HG03457 (cell line): ENCODE measurements around the gene TCF4.

Source experiments
- ATAC-seq: cut with Tn5 transposase; IDR thresholded peaks from one replicate; pipeline ENCODE4 v1.9.1; 2021; ENCODE audit warnings: moderate number of reproducible peaks; ENCODE audit not compliant: unreplicated experiment

Gene TCF4

DNA sequence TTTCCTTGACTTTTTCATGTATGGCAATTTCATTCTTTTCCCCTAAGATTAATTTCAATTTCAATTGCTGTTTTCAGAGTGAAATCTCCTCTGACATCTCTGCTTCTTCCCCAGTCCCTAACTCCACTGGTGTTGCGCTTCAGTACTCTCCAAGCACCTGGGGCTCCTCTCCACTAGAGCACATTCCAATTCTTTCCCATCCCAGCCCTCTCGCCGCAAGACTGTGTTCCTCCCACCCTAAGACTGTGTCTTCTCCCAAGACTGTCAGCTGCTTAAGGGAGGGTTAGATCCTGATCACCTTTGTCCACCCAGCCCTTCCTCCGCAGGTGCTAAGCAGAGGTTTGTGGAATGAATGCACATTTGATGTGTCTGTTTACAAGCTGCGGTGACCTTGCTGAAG is 373.0 kb downstream of the TCF4 start:
- ATAC-seq: no peak

DNA sequence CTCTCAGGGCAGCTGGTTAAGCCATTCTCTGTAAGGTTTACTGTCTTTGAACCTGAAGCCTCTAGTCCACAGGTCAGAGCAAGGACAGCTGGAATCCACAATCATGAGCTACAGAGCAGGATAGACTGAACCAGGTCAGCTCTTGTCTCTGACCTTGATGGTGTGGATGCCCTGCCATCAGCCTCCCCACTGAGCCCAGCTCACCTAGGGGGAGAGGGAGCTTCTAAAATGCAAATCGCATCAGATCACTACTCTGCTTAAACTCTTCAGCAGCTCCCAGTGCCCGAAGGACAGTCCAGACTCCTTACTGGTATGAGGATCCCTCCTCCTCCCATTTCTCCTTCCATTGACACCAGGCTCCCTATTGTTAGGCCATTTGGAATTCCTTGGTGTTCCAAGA is 373.5 kb downstream of the TCF4 start:
- no peak for ATAC-seq

DNA sequence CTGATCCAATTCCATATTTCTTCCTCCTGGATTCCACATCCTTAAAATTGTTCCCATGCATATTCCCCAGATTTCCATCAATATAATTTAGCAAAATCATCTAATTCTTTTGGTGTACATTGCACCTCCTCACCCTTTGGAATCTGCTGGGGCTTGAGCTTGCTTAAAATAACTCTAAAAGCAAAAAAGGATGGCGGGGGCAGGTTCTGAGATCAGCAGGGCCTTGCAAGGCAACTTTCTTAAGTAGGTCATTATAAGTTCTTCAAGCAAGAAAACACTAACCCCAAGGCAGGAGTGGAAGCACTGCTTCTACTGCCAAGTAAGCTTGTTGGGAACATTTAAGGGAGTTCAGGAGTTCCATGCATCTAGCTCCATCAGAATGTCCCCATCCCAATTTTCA is 374.4 kb downstream of the TCF4 start:
- ATAC-seq: no peak

DNA sequence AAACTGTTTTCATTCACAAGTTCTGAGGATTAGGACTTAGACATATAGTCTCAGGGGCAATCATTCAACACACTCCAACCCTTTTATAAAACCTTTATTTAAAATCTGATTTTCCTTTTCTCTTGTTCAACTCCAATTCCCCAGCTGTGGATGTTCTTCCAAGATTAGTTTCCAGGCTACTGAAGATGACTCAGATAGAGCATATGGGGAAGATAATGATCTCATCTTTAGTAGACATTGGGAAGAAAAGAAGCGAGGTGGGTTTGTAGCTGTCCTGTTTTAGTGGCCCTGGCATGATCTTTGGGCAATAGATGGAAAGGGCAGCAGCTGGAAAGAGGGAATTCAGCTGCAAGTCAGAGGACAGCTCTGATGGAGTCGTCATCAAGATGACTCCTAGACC is 381.1 kb downstream of the TCF4 start:
- ATAC-seq: no peak

DNA sequence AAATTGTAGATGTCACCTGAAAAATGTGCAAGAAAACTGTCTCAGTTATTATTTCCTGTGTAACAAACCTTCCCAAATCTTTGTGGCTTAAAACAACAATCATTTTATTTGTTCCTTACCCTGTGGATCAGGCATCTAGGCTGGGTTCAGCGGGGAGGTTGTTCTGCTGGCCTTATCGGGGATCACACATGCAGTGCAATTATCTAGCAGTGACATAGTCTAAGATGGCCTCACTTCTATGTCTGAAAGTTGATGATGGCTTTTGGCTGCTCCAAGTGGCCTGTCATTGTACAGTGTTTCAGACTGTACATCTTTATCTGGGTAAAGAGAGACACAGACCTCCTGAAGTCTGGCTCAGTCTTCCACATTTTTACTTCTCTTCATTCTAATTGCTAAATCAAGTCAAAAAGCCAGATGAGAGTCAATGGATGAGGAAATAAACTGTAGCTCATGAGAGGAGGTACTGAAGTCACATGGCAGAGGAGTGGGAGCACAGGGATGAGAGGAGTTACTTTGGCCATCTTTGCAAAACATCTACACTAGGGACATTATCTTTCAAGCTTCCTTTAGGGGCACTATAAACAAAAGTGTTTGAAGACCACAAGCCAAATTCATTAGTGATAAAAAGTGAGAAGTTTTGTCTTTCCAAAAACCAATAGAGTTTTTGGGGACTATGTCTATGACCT is 385.6 kb downstream of the TCF4 start:
- ATAC-seq: no peak

DNA sequence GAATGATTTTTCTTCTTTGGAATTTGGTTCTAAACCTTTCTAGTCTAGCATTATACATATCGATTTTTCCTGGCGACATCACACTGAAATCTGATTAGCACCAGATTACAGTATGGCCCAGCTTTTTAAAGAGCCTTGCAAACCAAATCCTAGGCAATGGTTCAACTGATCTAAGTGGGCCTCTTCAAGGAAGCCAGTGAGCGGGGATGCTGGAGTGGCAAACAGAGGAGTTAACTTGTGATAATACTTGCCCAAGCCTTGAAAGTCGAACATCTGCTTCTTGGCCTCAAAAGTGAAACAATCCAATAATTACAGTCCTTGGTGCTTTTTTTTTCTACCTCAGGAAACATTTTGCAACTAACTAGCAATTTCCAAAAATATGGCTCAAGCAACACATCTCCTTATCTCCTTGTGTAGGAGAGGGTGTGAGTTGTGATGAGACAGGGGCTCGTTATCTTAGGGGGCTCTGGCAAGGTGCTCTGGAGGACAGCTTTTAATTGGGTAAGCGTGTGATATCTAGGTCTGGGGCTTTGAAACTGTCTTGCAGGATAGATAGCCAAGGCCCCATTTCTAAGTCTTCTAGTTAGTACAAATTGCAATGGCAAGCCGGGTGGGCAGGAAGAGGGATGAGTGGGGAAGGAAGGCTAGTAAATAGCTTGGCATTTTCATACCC is 388.6 kb downstream of the TCF4 start:
- ATAC-seq: no peak

DNA sequence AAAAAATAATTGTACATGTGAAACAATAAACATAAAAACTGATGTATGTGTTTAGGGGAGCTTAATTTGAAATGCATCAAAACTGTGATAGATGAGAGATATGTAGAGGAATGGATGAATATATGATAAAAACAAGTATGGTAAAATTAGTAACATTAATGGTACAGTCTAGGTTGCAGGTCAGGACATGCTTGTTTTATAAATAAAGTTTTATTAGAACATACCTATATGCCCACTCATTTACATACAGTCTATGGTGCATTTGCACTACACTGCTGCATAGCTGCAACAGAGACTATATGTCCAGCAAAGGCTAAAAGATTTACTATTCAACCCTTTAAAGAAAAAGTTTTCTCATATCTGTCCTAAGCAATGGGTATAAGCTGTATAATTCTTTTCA is 392.1 kb downstream of the TCF4 start:
- ATAC-seq: no peak

DNA sequence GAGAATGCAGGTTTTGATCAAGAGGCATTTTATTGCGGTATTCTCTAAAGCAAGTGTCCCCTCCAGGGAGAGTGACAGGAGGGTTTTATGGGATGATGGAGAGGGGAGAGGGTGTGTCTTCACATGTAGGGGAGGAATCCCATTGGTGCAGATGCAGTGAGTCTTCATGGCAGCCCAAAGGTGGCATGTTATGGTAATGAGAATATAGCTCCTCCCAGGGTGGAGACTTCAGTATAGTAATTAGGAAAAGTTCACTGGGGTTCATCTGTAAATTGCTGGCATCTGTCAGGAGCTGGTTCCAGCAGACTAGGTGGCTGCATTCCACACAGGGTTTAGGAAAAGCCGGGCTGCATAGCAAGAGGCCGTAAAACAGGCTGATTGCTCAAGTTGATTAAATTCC is 398.0 kb downstream of the TCF4 start:
- no peak for ATAC-seq

DNA sequence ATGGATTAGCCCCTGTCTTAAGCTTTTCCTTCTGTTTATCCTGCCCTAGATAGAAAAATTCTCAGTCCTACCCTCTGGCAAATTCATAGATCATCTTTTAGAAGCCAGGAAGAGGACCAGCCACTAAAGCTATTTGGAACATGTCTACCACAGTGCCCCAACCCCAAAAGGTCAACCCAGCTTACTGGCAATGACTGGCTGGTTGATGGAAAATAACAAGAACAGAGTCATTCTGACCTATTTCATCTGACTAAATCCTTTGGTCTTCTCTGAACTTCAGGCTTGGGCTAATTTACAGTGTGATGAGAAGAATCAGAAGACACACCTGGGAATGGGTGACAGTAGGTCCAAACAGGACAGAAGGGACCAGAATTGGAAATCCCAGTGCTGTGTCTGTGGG is 401.4 kb downstream of the TCF4 start:
- ATAC-seq: no peak

DNA sequence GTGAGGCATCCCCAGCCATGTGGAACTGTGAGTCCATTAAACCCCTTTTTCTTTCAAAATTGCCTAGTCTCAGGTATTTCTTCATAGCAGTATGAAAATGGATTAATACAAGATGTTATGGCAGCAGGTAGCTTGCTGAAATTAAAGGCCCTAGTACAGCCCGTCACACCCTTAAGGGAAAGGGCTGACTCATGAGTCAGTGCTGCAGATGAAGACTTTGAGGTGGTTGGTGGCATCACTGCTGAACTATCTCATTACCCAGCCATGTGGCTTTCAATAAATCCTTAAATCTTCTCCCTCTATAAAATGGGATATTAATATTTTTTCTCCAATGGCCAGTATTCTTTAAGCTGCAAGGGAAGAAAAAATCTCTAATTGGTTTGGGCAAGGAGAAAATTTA is 402.6 kb downstream of the TCF4 start:
- no peak for ATAC-seq

DNA sequence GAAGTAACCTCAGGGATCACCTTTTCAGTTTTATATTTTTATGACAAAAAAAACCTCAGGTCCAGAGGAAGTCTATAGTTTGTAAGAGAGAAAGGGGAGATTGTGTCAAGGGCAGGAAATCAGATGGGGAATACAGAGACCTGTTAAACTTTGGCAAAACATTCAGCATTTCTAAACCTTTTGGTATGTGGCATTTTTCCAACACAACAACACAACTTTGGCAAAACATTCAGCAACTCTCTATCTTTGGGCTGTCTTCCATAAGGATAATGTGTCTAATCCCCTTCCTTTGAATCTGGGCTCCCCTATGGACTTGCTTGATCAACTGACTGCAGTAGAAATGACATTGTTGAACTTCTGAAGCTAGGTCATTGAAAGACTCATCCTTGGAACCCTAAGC is 408.2 kb downstream of the TCF4 start:
- ATAC-seq: no peak

DNA sequence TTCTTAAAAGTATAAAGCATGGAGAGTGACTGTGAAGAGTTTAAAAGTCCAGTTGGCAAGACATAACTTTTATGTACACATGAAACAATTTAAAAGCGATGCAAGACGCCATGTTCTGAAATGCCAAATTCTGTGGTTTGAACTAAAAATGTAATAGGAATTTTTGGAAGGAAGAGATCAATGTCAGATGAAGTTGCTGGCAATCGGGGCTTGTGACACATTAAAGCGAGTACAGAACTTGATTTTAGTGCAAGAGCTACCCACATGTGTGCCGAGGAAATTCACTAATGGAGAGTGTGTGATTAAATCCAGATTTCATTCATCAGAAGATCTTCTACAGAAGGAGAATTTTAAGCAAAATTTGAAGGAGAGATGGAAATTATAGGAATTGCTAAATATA is 408.6 kb downstream of the TCF4 start:
- ATAC-seq: no peak

DNA sequence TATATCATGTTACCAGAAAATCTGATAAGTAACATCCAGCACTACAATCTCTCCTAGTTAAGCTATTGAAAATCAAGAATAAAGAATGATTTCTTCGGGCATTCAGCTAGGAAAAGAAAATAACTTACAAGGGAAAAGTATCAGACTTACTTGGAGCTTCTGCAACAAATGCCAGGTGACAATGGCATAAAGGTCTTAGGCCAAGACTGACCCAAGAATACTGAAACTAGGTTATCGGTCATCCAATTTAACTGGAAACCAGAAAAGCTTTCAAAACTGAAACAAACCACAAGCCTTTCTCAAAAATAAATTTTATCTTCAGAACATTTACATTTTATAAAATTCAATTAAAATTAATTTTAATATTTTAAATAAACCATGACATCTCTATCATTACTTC is 414.7 kb downstream of the TCF4 start:
- no peak for ATAC-seq
